ENCODE measurements around the gene LRTM1. TPM values are rescaled to one million over a fixed set of nuclear protein-coding genes. Genes with fewer than 3 reads are reported as not detected.

Gene LRTM1
- total RNA-seq, 1 donor from 2014 or later, result not detected

DNA sequence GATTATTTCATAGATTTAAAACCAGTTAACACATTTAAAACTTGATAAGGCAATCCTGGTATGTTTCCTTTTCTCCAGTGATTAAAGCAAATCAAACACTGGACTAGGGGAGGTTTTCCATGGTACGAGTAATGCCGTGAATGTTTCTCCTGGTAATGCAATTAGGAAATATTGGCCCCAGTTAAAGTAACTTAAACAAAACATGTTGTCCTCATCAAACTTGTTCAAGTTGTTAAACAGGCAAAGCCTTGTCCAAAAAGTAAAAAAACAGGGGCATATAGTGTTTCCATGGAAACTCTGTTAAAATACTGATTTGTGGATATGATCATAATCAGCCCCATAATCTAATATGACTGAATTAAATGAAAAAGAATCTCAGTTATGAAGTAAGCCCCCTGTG is 13.1 kb upstream of the LRTM1 start:
- Mint-ChIP-seq H3K27me3 (ENCODE audit: low read depth) (no peaks in the 10 kb centered on the region), H3K27ac (no peak overlapping the region), H3K4me3 (no peak overlapping the region), H3K36me3 (no peaks in the 10 kb centered on the region), H3K9me3 (no peaks in the 10 kb centered on the region), H3K4me1 (peaks cover 43% of the 10 kb centered on the region)
- TF ChIP-seq, protein P1, sequence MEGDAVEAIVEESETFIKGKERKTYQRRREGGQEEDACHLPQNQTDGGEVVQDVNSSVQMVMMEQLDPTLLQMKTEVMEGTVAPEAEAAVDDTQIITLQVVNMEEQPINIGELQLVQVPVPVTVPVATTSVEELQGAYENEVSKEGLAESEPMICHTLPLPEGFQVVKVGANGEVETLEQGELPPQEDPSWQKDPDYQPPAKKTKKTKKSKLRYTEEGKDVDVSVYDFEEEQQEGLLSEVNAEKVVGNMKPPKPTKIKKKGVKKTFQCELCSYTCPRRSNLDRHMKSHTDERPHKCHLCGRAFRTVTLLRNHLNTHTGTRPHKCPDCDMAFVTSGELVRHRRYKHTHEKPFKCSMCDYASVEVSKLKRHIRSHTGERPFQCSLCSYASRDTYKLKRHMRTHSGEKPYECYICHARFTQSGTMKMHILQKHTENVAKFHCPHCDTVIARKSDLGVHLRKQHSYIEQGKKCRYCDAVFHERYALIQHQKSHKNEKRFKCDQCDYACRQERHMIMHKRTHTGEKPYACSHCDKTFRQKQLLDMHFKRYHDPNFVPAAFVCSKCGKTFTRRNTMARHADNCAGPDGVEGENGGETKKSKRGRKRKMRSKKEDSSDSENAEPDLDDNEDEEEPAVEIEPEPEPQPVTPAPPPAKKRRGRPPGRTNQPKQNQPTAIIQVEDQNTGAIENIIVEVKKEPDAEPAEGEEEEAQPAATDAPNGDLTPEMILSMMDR (IDR thresholded peaks at IDR 0.05; ENCODE audit: unreplicated experiment), result no peak
- no peak for DNase-seq (ENCODE audit: low spot score in 2 of 2, unreplicated experiment in 2 of 2)

DNA sequence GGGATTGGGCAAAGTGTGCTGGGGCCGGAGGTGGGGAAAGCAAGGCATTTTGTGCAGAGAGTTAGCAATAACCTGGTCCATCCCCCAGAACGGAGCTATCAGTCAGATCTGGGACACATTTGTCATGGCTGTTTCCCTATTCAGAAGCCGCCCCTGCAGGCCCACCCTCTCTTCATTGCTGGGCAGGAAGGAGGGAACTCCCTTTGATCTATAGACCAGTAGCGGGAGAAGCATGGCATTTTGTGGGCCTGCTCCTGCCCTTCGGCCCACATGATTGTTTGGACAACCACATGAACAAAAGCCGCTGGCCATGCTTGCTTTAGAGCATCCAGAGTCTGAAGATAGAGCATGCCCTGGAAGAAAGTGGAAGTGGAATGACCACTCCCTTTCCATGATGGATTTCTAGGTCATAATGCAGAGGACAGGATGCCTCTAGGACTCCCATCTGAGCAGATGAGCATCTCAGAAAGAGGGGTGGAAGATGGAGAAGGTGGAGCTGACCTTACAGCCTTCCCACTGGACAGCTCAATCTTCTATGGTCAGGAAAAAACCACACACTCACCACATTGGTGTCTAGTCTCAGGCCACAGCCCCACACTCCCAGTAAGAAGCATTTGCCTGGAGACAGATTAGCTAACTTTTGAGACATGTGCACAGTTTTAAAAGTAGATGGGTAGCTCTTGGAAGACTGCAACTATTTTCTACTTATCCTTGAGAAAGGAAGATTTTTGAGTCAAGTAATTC is 11.9 kb upstream of the LRTM1 start:
- no peaks in the 10 kb centered on the region for H3K27me3 Mint-ChIP-seq (ENCODE audit: low read depth)
- no peaks in the 10 kb centered on the region for H3K36me3 Mint-ChIP-seq
- TF ChIP-seq, protein P1 (IDR thresholded peaks at IDR 0.05; ENCODE audit: unreplicated experiment), result no peak
- no peak overlapping the region for H3K4me3 Mint-ChIP-seq
- H3K27ac Mint-ChIP-seq, result peak overlapping the region; percentile 54
- H3K9me3 Mint-ChIP-seq, result no peaks in the 10 kb centered on the region
- peaks cover 39% of the 10 kb centered on the region for H3K4me1 Mint-ChIP-seq
- no peak for DNase-seq (ENCODE audit: low spot score in 2 of 2, unreplicated experiment in 2 of 2)

DNA sequence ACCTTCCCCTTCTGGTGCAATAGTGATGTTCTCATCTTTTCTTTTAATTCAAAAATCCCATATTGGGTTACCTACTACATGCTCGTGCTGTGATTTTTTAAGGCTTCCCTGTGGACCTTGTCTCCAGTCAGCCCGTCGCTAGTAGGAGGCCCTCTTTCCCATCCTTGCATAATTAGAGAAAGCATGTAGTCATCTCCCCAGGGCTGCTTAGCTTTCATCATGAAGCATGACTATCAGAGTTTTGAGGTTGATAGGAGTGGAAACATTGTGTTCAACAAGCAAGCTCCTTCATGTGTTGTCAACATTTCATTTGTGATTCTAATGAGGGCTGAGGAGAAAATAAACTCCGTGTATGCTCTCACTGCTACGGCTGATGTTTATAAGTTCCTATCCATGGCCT is 8.7 kb upstream of the LRTM1 start:
- no peak for DNase-seq (ENCODE audit: low spot score in 2 of 2, unreplicated experiment in 2 of 2)
- Mint-ChIP-seq H3K27ac (no peak overlapping the region), H3K9me3 (no peaks in the 10 kb centered on the region), H3K36me3 (no peaks in the 10 kb centered on the region), H3K27me3 (ENCODE audit: low read depth) (no peaks in the 10 kb centered on the region), H3K4me1 (peaks cover 35% of the 10 kb centered on the region), H3K4me3 (no peak overlapping the region)
- TF ChIP-seq, protein P1 (IDR thresholded peaks at IDR 0.05; ENCODE audit: unreplicated experiment), result no peak

DNA sequence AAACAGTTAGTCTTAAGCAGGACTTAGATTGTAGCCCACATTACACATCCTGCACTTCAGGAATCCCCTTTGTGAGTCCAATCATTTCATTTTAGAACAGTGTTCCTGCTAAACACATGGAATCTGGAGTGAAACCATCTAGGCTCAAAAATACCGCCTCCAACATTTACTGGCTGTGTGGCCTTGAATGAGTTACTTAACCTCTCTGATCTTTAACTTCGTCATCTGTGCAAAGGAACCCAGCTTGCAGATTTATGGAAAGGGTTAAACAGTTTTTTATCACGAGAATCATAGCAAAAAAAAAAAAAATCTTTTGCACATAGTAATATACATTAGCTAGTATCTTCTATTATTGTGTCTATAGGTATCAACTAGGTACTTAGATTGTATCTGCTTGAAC is 8.0 kb upstream of the LRTM1 start:
- TF ChIP-seq, protein P1 (IDR thresholded peaks at IDR 0.05; ENCODE audit: unreplicated experiment), result no peak
- H3K4me3 Mint-ChIP-seq, result no peak overlapping the region
- no peak overlapping the region for H3K27ac Mint-ChIP-seq
- DNase-seq (ENCODE audit: low spot score in 2 of 2, unreplicated experiment in 2 of 2), result no peak
- H3K36me3 Mint-ChIP-seq, result no peaks in the 10 kb centered on the region
- peaks cover 28% of the 10 kb centered on the region for H3K4me1 Mint-ChIP-seq
- no peaks in the 10 kb centered on the region for H3K27me3 Mint-ChIP-seq (ENCODE audit: low read depth)
- no peaks in the 10 kb centered on the region for H3K9me3 Mint-ChIP-seq

DNA sequence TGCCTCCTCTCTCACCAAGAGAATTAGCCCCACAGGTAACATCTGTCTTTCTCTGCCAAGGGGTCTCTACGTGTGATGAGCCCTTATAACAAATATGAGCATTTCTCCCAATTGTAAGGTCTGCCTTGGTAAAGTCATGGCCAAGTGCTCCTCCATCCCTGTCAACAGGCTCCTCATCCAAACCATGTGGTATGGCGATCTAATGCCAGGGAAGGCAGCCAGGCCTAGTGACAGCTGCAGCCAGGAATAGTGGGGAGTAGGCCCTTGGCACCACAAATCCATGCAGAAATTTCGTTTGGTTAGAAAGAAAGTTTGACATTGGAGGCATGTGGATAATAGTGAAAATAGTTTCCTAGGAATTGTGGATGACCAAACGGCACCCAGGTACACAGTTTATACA is 4.7 kb upstream of the LRTM1 start:
- Mint-ChIP-seq H3K36me3 (no peaks in the 10 kb centered on the region), H3K9me3 (no peaks in the 10 kb centered on the region), H3K27ac (no peak overlapping the region), H3K4me3 (no peak overlapping the region), H3K27me3 (ENCODE audit: low read depth) (no peaks in the 10 kb centered on the region), H3K4me1 (peaks cover 7% of the 10 kb centered on the region)
- no peak for DNase-seq (ENCODE audit: low spot score in 2 of 2, unreplicated experiment in 2 of 2)
- TF ChIP-seq, protein P1 (IDR thresholded peaks at IDR 0.05; ENCODE audit: unreplicated experiment), result no peak

Measured in mesothelial cell of epicardium (in vitro differentiated cells).